K562 (cell line): Measurements from ENCODE around the gene SEPHS2. TPM values are rescaled to one million over a fixed set of nuclear protein-coding genes. Genes with fewer than 3 reads are reported as not detected.
A peak's percentile ranks its signal among the peaks of the same experiment; 100 is the strongest.

Experiments
- BACH1 ChIP-seq: fragments of 200-800 bp; sonication (Bioruptor generic); IDR thresholded peaks from 2 replicates; pipeline ENCODE4 v1.6.1; 2016; ENCODE audit warnings: missing genetic modification characterization, missing compliant biosample characterization
- GABPB2 ChIP-seq: fragments of 250-450 bp; sonication (Bioruptor Pico); conservative IDR thresholded peaks from 2 replicates; pipeline ENCODE4 v1.5.1; 2021; ENCODE audit warnings: mild to moderate bottlenecking
- MGA ChIP-seq: fragments of 450-650 bp; IDR thresholded peaks from 2 replicates; pipeline ENCODE4 v1.6.1; 2016; ENCODE audit warnings: mild to moderate bottlenecking, moderate library complexity
- MLX ChIP-seq, 2 experiments: fragments of 450-650 bp in 1 of 2; sonication (generic) in 1 of 2; formaldehyde crosslinking; conservative IDR thresholded peaks; 2 replicates each; pipeline versions ENCODE4 v1.4.0 to v1.8.1; 2020 to 2022; ENCODE audit warnings: mild to moderate bottlenecking in 1 of 2, missing genetic modification reagents in 1 of 2
- MYBL2 ChIP-seq, 2 experiments: fragments of 450-650 bp in 1 of 2; sonication (generic) in 1 of 2; formaldehyde crosslinking in 1 of 2; IDR thresholded peaks; 2 replicates each; pipeline versions ENCODE4 v1.6.1 to v1.8.1; 2017 to 2022; ENCODE audit warnings: borderline replicate concordance in 1 of 2, inconsistent platforms in 1 of 2, low read depth in 1 of 2, mild to moderate bottlenecking in 1 of 2, missing genetic modification reagents in 1 of 2, moderate library complexity in 1 of 2
- NFE2L1 ChIP-seq: fragments of 450-650 bp; IDR thresholded peaks from 2 replicates; pipeline ENCODE4 v1.6.1; 2016; ENCODE audit warnings: missing genetic modification characterization, low read depth, mild to moderate bottlenecking, missing compliant biosample characterization, moderate library complexity, borderline replicate concordance
- NONO ChIP-seq, 2 experiments: fragments of 200-400 bp in 1 of 2; fragments of 450-650 bp in 1 of 2; formaldehyde crosslinking in 1 of 2; IDR thresholded peaks; 2 replicates each; pipeline ENCODE4 v1.6.1; 2017; ENCODE audit warnings: low read depth in 2 of 2, mild to moderate bottlenecking in 2 of 2, moderate library complexity in 2 of 2, low read length in 1 of 2
- POLR3G ChIP-seq: IDR thresholded peaks from 2 replicates; pipeline ENCODE4 v1.6.1; 2011; ENCODE audit not compliant: insufficient read length, insufficient replicate concordance; ENCODE audit errors: extremely low read depth
- POU5F1 ChIP-seq: fragments of 150-350 bp; IDR thresholded peaks from 2 replicates; pipeline ENCODE4 v1.6.1; 2014; ENCODE audit warnings: borderline replicate concordance, low read length, low read depth, mild to moderate bottlenecking; ENCODE audit not compliant: partially characterized antibody
- RBM22 ChIP-seq: fragments of 200-400 bp; formaldehyde crosslinking; IDR thresholded peaks from 2 replicates; pipeline ENCODE4 v1.6.1; 2018; ENCODE audit warnings: low read length, low read depth; ENCODE audit not compliant: poor library complexity, severe bottlenecking
- SMAD1 ChIP-seq: fragments of 150-350 bp; IDR thresholded peaks from 2 replicates; pipeline ENCODE4 v1.6.1; 2014; ENCODE audit warnings: low read length, low read depth; ENCODE audit not compliant: partially characterized antibody
- SREBF1 ChIP-seq: fragments of 150-350 bp; IDR thresholded peaks from 2 replicates; pipeline ENCODE4 v1.6.1; 2014; ENCODE audit warnings: antibody characterized with exemption, low read depth, low read length, borderline replicate concordance
- ZNF140 ChIP-seq: fragments of 250-450 bp; sonication (Bioruptor Pico); IDR thresholded peaks from 2 replicates; pipeline ENCODE4 v1.8.0; 2021; ENCODE audit warnings: moderate library complexity, mild to moderate bottlenecking, inconsistent platforms
- ZNF384 ChIP-seq: IDR thresholded peaks from 2 replicates; pipeline ENCODE4 v1.6.1; 2012; ENCODE audit warnings: low read depth, low read length, improper control_type of control experiment
- polyA plus RNA-seq, 8 experiments: library from polyadenylated mRNA; depleted of rRNA in 4 of 8; stranded (reverse) in 5 of 8; unstranded in 3 of 8; fragments of >200 nt; fragmentation: Nextera tagmentation in 2 of 8; fragmentation: Illumina TruSeq in 1 of 8; extraction: Ambion mirVana in 2 of 8; extraction: Trizol in 1 of 8; gene quantifications; 2 replicates each; pipeline versions ENCODE4 v1.2.1 to v1.2.3, GENCODE V29; 2011 to 2014; ENCODE audit warnings: inconsistent platforms in 1 of 8, missing spikeins in 1 of 8
- total RNA-seq, 7 experiments: library from RNA; depleted of rRNA in 6 of 7; stranded (reverse); fragments of >200 nt in 6 of 7; fragmentation: Illumina TruSeq in 2 of 7; extraction: Trizol in 2 of 7; gene quantifications; 2 replicates each; pipeline versions ENCODE4 v1.2.1 to v1.2.3, GENCODE V29; 2011 to 2021; ENCODE audit warnings: low replicate concordance in 1 of 7

Gene SEPHS2
- total and polyA plus RNA-seq, 9 of the 15 experiments (the other 6 are each of a cell fraction or from before 2014, with no cell fraction given), result 20.9 to 90.6 (median 43.4) TPM

GRCh38 chr16:30395155-30395991, 50.3 kb downstream of the SEPHS2 start, which contains the start of gene ZNF48 (continued):
- no peak for TF ChIP-seq MYBL2 (IDR thresholded peaks at IDR 0.05; ENCODE audit: low read depth)
- TF ChIP-seq MYBL2 (CRISPR knock-in tag; IDR thresholded peaks at IDR 0.05; ENCODE audit: borderline replicate concordance), result no peak
- TF ChIP-seq GABPB2, result no peak
- TF ChIP-seq NONO (IDR thresholded peaks at IDR 0.05; ENCODE audit: low read depth in 2 of 2, low read length in 1 of 2), result peak in 1 of 2 experiments; percentile 85; a peak in 2 of 4 replicates
- no peak for TF ChIP-seq ZNF384
- TF ChIP-seq RBM22, result no peak
- no peak for TF ChIP-seq POU5F1
- TF ChIP-seq NFE2L1 (tag), result no peak
- TF ChIP-seq BACH1 (tag), result no peak
- TF ChIP-seq POLR3G, result no peak
- no peak for TF ChIP-seq SMAD1
- no peak for TF ChIP-seq MLX (CRISPR knock-in tag; conservative IDR thresholded peaks at IDR 0.05)
- no peak for TF ChIP-seq SREBF1
- TF ChIP-seq MGA, result no peak
- no peak for TF ChIP-seq ZNF140 (CRISPR knock-in tag)
